Measurements from ENCODE around the gene MEDAG. TPM values are rescaled to one million over a fixed set of nuclear protein-coding genes. Genes with fewer than 3 reads are reported as not detected.
A peak's percentile ranks its signal among the peaks of the same experiment; 100 is the strongest.
"Not testable (repeated sequence)": the region's sequence is repeated elsewhere in the genome, so short reads cannot be mapped to it uniquely, and the experiment has no call there.

The MEDAG gene
- total RNA-seq, 1 experiment from 2014 or later: not detected

- no peak for DNase-seq (ENCODE audit: low spot score)
Measured at GRCh38 chr13:30907121-30907861, 1.2 kb downstream of the MEDAG start.

GRCh38 chr13:30908416-30908980 is 2.4 kb downstream of the MEDAG start:
- DNase-seq (ENCODE audit: low spot score): no peak

DNA sequence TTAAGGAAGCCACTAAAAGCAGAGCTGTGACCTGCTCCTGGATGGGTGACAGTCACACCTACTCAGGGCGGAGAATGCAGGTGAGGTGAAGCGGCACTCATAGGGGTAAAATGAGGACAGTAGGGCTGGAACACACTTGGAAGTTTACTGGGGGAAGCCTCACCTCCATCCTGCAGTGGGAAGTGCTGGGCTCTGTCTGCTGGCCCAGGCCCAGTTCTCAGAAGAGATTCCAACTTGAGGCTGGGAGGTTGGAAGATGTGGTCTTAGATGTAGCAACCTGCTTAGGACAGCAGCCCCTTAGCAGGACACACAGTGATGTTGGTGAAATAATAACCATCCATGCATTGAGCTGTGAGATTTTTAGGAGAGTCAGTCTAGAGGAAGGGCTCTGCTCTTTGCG is 4.6 kb downstream of the MEDAG start:
- DNase-seq (ENCODE audit: low spot score): no peak

DNA sequence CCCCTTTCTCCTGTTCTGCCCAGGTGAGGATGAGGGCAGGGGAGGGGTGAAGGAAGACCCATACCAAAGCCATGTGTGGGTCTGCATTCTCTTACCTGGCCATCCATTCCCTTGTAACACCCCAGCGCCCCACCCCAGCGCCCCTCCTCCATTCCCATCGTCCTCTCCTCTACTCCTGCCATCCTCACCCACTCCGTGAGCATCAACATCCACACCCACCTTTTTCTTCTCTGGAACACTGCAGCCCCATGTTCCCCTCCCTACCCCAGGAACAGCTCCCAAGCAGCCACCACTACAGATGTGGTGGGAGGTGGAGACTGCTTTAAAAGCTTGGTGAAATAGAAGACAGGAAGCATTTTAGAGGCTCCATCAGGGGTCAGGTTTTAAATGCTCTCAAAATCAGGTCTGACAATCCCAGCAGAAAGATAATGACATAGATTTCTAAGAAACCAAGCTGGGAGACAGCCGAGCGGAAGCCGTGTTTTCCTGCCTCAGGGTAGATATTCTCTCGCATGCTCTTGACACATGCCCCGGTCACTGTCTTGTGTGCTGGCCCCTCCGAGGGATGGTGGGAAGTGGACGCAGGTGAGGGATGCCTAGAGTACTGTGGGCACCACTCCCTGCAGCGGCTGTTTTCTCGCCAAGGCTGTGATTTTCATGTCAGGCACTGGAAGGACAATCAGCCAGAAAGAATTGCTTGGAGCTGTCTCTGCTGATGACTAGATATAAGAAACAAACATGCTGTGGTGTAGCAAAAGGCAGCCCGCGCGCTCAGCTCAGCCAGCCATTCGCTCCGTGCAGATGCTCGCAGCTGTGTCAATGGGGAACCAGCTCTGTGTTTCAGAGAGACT is 9.8 kb downstream of the MEDAG start:
- no peak for DNase-seq (ENCODE audit: low spot score)

DNA sequence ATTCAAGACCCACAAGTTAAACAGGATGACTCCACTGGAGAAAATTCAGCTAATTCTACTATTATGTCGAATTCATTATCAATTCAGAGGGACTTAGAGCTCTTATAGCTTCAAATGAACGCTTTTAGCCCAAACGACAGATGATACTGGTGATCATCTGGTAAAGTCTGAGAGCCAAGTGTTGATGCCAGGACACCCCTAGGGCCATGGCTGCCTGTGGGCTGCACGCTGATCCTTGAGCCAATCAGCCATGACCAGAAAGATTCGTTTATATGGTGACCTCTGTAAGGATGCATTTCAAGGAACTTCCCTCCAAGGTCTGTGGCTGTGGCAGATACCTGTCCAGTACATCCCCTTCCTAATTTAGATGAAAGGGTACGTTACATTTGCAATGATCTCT is 10.9 kb downstream of the MEDAG start:
- DNase-seq (ENCODE audit: low spot score): no peak

DNA sequence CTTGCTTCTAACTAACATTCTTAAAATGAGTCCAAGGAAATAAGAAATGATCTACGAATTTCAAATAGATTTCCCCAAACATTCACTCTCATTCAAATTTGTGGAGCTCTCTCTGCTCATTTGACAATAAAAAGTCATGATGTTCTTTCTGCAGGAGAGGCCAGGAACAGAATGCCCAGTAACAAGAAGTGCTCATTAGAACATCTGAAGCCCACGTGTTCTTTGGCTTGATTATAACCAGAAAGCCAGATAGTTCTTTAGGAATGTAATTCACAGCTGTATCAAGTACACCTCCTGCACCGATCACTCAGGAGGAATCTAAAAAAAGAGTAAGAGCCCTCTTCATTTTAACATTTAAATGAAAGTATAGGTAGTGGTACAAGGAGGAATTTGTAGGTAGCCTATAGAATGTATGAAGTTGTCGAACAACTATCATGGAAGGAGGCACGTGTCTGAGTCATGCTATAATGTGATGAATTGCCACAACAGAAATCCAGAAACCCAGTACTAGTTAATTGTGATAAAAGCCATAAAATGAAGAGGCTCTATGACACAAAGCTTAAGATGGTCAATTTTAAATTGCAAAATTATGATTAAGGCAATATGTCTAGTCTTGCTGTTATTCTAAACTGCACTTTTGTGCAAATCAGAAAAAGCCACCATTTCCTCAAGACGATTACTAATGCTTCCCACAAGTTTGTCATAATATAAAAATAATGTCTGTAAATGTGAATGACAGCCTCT is 12.8 kb downstream of the MEDAG start:
- no peak for DNase-seq (ENCODE audit: low spot score)

DNA sequence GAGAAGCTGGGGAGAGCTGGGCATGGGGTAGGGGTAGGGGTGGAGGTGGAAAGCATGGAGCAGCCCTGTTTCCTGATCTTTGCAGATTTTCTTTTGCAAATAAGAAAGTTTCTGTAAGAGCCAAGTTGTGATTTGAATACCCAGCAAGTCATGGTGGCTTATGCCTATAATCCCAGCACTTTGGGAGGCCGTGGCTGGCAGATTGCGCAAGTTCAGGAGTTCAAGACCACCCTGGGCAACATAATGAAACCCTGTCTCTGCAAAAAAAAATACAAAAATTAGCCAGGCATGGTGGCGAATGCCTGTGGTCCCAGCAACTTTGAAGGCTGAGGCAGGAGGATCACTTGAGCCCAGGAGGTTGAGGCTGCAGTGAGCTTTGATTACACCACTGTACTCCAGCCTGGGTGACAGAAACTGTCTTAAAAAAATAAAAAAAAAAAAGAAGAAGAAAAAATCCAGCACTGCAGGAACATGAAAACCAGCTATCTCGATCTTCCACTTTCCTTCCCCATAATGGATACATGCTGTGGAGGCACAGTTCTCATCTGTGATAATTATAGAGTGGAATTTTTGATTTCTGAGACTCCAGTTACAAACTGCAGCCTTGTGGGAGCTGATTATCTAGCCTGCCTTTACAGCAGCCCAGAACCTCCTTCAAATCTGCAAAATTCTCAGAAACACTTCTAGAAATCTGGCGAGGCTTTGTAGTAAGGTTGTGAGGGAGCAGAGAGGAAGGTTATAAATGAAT is 14.3 kb downstream of the MEDAG start:
- DNase-seq (ENCODE audit: low spot score): no peak

GRCh38 chr13:30923418-30923817 is 17.3 kb downstream of the MEDAG start:
- no peak for DNase-seq (ENCODE audit: low spot score)

DNA sequence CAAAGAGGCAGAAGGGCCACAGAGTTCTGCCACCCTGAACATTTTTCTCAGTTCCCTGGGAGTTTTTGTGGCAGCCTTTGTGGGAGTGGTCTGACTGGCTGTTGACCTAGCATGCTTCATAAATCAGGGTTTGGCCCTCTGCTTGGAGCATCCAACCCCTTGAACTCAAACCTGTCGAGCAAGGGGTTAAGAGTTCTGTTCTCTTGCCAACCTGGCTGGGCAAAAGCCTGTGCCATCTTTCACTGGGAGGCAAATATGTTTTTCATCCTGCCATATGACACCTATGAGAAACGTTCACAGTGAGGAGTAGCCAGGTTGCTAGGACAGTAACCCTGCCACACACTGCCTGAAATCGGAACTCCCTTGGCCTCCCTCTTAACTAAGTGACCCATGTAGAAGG is 18.6 kb downstream of the MEDAG start:
- DNase-seq (ENCODE audit: low spot score): no peak

GRCh38 chr13:30925429-30925828 is 19.4 kb downstream of the MEDAG start:
- no peak for DNase-seq (ENCODE audit: low spot score)

GRCh38 chr13:30926781-30927180 is 20.7 kb downstream of the MEDAG start:
- DNase-seq (ENCODE audit: low spot score): no peak

- not testable (repeated sequence) for DNase-seq (ENCODE audit: low spot score)
Measured at GRCh38 chr13:30927188-30927587, 21.1 kb downstream of the MEDAG start.

- DNase-seq (ENCODE audit: low spot score): no peak
Measured at GRCh38 chr13:30927595-30927994, 21.5 kb downstream of the MEDAG start.

DNA sequence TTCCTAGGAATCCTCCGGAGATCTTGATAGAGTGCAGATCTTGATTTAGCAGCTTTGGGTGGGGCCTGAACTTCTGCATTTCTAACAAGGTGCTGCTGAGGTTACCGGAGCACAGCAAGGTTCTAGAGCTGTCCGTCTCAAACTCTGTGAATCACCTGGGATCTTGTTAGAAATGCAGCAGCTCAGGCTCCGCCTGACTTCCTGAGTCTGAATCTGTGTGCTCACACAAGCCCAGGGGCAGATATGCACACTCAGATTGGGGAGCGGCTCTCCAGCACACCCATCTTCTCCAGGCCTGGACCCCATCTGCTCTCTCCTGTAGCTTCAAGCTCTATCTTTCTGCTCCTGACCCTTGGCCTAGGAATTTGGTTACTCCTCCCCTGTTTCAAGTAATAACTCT is 22.9 kb downstream of the MEDAG start:
- DNase-seq (ENCODE audit: low spot score): no peak

- no peak for DNase-seq (ENCODE audit: low spot score)
Measured at GRCh38 chr13:30932481-30933353, 26.6 kb downstream of the MEDAG start, which contains the start of gene TEX26. TSS of gene TEX26 (plus strand) at chr13:30932656. CDS start at chr13:30932716, 60 bp downstream.

GRCh38 chr13:30933354-30933670 is 27.2 kb downstream of the MEDAG start:
- no peak for DNase-seq (ENCODE audit: low spot score)

DNA sequence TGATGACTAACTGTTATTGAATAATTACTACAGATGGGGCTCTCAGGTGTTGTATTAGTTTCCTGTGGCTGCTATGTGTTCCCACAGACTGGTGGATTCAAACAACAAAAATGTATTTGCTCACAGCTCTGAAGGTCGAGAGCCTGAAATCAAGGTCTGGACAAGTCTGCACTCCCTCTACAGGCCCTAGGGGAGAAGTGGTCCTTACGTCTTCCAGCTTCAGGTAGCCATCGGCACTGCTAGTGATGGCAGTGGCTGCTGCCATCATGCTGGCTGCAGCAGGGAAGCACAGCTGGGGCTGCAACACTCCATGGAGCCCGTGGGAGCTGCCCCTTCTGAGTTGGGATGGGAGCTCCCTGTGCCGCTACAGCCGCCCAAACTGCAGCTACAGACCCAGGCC is 28.3 kb downstream of the MEDAG start:
- DNase-seq (ENCODE audit: low spot score): peak; percentile 68

- DNase-seq (ENCODE audit: low spot score): no peak
Measured at GRCh38 chr13:30934803-30935202, 28.7 kb downstream of the MEDAG start.

GRCh38 chr13:30936971-30937370 is 30.9 kb downstream of the MEDAG start:
- no peak for DNase-seq (ENCODE audit: low spot score)

DNA sequence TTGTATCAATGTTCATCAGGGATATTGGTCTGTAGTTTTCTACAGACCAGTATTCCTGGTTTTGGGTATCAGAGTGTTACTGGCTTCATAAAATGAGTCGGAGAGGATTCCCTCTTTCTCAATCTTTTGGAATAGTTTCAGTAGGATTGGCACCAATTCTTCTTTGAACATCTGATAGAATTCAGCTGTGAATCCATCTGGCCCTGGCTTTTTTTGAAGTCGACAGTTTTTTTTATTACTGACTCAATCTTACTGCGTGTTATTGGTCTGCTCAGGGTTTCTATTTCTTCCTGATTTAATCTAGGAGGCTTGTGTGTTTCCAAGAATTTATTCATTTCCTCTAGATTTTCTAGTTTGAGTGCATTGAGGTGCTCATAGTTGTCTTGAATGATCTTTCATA is 37.8 kb downstream of the MEDAG start:
- no peak for DNase-seq (ENCODE audit: low spot score)
